CD14-positive monocyte (primary cell): Measurements from ENCODE around the gene NTRK3. TPM values are rescaled to one million over a fixed set of nuclear protein-coding genes. Genes with fewer than 3 reads are reported as not detected.

ENCODE experiments used
- DNase-seq, 3 donors: peaks; one replicate each; pipeline ENCODE4 v3.0.0-alpha.2; 2011 to 2022
- H2AFZ ChIP-seq: 2 replicates; pipeline ENCODE4 v1.6.0; 2012; ENCODE audit warnings: mild to moderate bottlenecking, low read depth, low read length, inconsistent platforms; ENCODE audit not compliant: insufficient read depth, poor library complexity, severe bottlenecking
- H3K27ac ChIP-seq, 2 donors: 1 replicate in 1 of 2; 2 replicates in 1 of 2; pipeline ENCODE4 v1.5.1; 2012 to 2013; ENCODE audit warnings: low read length in 2 of 2, control low read depth in 1 of 2, inconsistent platforms in 1 of 2, low read depth in 1 of 2, mild to moderate bottlenecking in 1 of 2
- H3K27me3 ChIP-seq, 2 donors: one replicate each; pipeline versions ENCODE4 v1.6.0 to v1.6.1; 2011 to 2013; ENCODE audit warnings: low read length in 2 of 2; ENCODE audit not compliant: control insufficient read depth in 2 of 2, insufficient read depth in 2 of 2
- H3K36me3 ChIP-seq, 2 donors: replicated peaks in 1 of 2; 1 replicate in 1 of 2; 2 replicates in 1 of 2; pipeline versions ENCODE4 v1.5.1 to v1.6.1; 2012 to 2013; ENCODE audit warnings: low read length in 2 of 2, control low read depth in 1 of 2, inconsistent platforms in 1 of 2, mild to moderate bottlenecking in 1 of 2; ENCODE audit not compliant: insufficient read depth in 2 of 2, control insufficient read depth in 1 of 2
- H3K4me1 ChIP-seq, 2 donors: 1 replicate in 1 of 2; 2 replicates in 1 of 2; pipeline versions ENCODE4 v1.5.1 to v1.6.1; 2012 to 2013; ENCODE audit warnings: low read length in 2 of 2, control low read depth in 1 of 2, inconsistent platforms in 1 of 2, mild to moderate bottlenecking in 1 of 2, moderate library complexity in 1 of 2; ENCODE audit not compliant: insufficient read depth in 2 of 2, control insufficient read depth in 1 of 2
- H3K4me2 ChIP-seq: replicated peaks from 2 replicates; pipeline ENCODE3; 2012; ENCODE audit warnings: low read length, moderate library complexity, mild to moderate bottlenecking; ENCODE audit not compliant: poor library complexity, severe bottlenecking; ENCODE audit errors: extremely low read depth
- H3K4me3 ChIP-seq, 3 experiments: fragments of 200-600 bp in 1 of 3; sonication (generic) in 1 of 3; replicated peaks in 1 of 3; 1 replicate in 2 of 3; 2 replicates in 1 of 3; pipeline ENCODE4 v1.5.1; 2011 to 2013; ENCODE audit warnings: low read length in 3 of 3, mild to moderate bottlenecking in 3 of 3, control low read depth in 2 of 3, low read depth in 2 of 3, inconsistent platforms in 1 of 3, moderate library complexity in 1 of 3
- H3K79me2 ChIP-seq: 2 replicates; pipeline ENCODE4 v1.6.0; 2012; ENCODE audit warnings: mild to moderate bottlenecking, control low read depth, inconsistent platforms, low read length, moderate library complexity; ENCODE audit not compliant: insufficient read depth
- H3K9ac ChIP-seq: 2 replicates; pipeline ENCODE4 v1.6.0; 2017; ENCODE audit warnings: low read length, mild to moderate bottlenecking; ENCODE audit not compliant: insufficient read depth, poor library complexity, severe bottlenecking
- H3K9me3 ChIP-seq, 2 donors: replicated peaks in 1 of 2; 1 replicate in 1 of 2; 2 replicates in 1 of 2; pipeline versions ENCODE4 v1.5.1 to v1.6.1; 2012 to 2013; ENCODE audit warnings: low read length in 2 of 2, control low read depth in 1 of 2; ENCODE audit not compliant: control insufficient read depth in 1 of 2, insufficient read depth in 1 of 2
- H4K20me1 ChIP-seq: 2 replicates; pipeline ENCODE4 v1.6.0; 2012; ENCODE audit warnings: mild to moderate bottlenecking, low read length, control low read depth, moderate library complexity; ENCODE audit not compliant: insufficient read depth
- H3K27ac Mint-ChIP-seq, 7 donors: one replicate each; pipeline ENCODE4 v1.8.0; 2020; ENCODE audit warnings: mild to moderate bottlenecking in 7 of 7, mixed read lengths in 7 of 7, moderate library complexity in 6 of 7, inconsistent platforms in 2 of 7
- H3K27me3 Mint-ChIP-seq, 3 donors: one replicate each; pipeline ENCODE4 v1.8.0; 2021 to 2022; ENCODE audit warnings: low read depth in 3 of 3, mild to moderate bottlenecking in 3 of 3, mixed read lengths in 3 of 3, moderate library complexity in 3 of 3, inconsistent platforms in 1 of 3
- H3K36me3 Mint-ChIP-seq, 2 donors: one replicate each; pipeline ENCODE4 v1.8.0; 2020; ENCODE audit warnings: mixed read lengths in 2 of 2, inconsistent platforms in 1 of 2, mild to moderate bottlenecking in 1 of 2
- H3K4me1 Mint-ChIP-seq: one replicate; pipeline ENCODE4 v1.8.0; 2020; ENCODE audit warnings: mild to moderate bottlenecking, mixed read lengths
- H3K4me3 Mint-ChIP-seq, 2 donors: one replicate each; pipeline ENCODE4 v1.8.0; 2020; ENCODE audit warnings: mild to moderate bottlenecking in 2 of 2, mixed read lengths in 2 of 2, moderate library complexity in 1 of 2
- H3K9me3 Mint-ChIP-seq, 7 donors: one replicate each; pipeline ENCODE4 v1.8.0; 2020 to 2022; ENCODE audit warnings: mixed read lengths in 7 of 7, mild to moderate bottlenecking in 6 of 7, moderate library complexity in 6 of 7, inconsistent platforms in 2 of 7
- WGBS: methylation state at CpG from one replicate; pipeline ENCODE4 v1.1.5; 2013; ENCODE audit warnings: missing lambda C conversion rate; ENCODE audit not compliant: insufficient coverage; 5-methylcytosine and 5-hydroxymethylcytosine counted together
- intact Hi-C, 2 donors: fragments of 100-400 bp; cut with micrococcal nuclease; formaldehyde crosslinking; loops; one replicate each; pipeline versions ENCODE4 v1.15.0 to v1.15.1; 2023
- polyA plus RNA-seq, 3 donors: library from polyadenylated mRNA; depleted of rRNA in 1 of 3; unstranded in 2 of 3; stranded (reverse) in 1 of 3; fragments of 300-500 nt in 2 of 3; fragments of >200 nt in 1 of 3; fragmentation: Illumina TruSeq in 2 of 3; gene quantifications; 1 replicate in 2 of 3; 2 replicates in 1 of 3; pipeline ENCODE4 v1.2.3, GENCODE V29; 2012 to 2021
- TF ChIP-seq, protein P1 (sequence below): fragments of 200-600 bp; IDR thresholded peaks from one replicate; pipeline ENCODE4 v1.8.0; 2022; ENCODE audit warnings: antibody characterized with exemption, mild to moderate bottlenecking

The NTRK3 gene
- polyA plus RNA-seq, 3 donors: not detected

GRCh38 chr15:88144921-88145653 lies 111.5 kb downstream of the NTRK3 start:
- Histone ChIP-seq H2AFZ (no peak overlapping the region), H3K4me1 (no peaks in the 10 kb centered on the region), H3K4me3 (no peak overlapping the region), H3K9ac (no peak overlapping the region), H4K20me1 (no peaks in the 10 kb centered on the region), H3K27ac (no peak overlapping the region), H3K27me3 (no peaks in the 10 kb centered on the region), H3K9me3 (no peaks in the 10 kb centered on the region), H3K4me2 (no peak overlapping the region), H3K36me3 (no peaks in the 10 kb centered on the region), H3K79me2 (no peaks in the 10 kb centered on the region)
- WGBS: 94% methylated on average over 2 of the region's 7 CpGs
- Mint-ChIP-seq H3K36me3 (no peaks in the 10 kb centered on the region), H3K4me3 (no peak overlapping the region), H3K27me3 (no peaks in the 10 kb centered on the region), H3K4me1 (no peaks in the 10 kb centered on the region), H3K9me3 (peaks cover 0 to 15% (median 3%) of the 10 kb centered on the region in 7 donors), H3K27ac (no peak overlapping the region)
- intact Hi-C loops: no loop called here
- no peak for DNase-seq
- TF ChIP-seq, protein P1, sequence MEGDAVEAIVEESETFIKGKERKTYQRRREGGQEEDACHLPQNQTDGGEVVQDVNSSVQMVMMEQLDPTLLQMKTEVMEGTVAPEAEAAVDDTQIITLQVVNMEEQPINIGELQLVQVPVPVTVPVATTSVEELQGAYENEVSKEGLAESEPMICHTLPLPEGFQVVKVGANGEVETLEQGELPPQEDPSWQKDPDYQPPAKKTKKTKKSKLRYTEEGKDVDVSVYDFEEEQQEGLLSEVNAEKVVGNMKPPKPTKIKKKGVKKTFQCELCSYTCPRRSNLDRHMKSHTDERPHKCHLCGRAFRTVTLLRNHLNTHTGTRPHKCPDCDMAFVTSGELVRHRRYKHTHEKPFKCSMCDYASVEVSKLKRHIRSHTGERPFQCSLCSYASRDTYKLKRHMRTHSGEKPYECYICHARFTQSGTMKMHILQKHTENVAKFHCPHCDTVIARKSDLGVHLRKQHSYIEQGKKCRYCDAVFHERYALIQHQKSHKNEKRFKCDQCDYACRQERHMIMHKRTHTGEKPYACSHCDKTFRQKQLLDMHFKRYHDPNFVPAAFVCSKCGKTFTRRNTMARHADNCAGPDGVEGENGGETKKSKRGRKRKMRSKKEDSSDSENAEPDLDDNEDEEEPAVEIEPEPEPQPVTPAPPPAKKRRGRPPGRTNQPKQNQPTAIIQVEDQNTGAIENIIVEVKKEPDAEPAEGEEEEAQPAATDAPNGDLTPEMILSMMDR: no peak

DNA sequence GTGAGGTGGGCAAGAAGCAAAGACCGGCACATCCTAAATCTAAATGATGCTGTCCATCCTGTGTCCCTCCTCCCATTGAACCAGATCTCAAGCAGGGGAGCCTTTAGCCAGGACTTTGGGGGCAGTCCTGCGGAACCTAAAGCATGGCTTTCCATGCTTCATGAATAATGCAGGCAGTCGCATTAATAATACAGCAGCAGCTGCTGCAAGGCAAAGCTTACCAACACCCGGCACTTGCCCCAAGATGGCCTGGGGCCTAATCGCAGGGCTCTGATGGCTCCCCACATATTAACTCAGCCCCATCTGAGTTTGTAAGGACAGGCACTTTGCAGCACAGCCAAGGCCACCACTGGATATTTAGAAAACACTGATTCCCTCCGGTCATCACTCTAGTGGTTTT lies 114.4 kb downstream of the NTRK3 start:
- H3K9ac ChIP-seq: no peak overlapping the region
- H3K4me1 Mint-ChIP-seq: no peaks in the 10 kb centered on the region
- no peak overlapping the region for H3K4me3 ChIP-seq
- peaks cover 0 to 4% of the 10 kb centered on the region in 2 donors for H3K9me3 ChIP-seq
- H3K27ac ChIP-seq: no peak overlapping the region
- no peak for DNase-seq
- H3K27me3 ChIP-seq: no peaks in the 10 kb centered on the region
- peaks cover 0 to 23% (median 6%) of the 10 kb centered on the region in 7 donors for H3K9me3 Mint-ChIP-seq
- H3K27ac Mint-ChIP-seq: no peak overlapping the region
- no peak overlapping the region for H3K4me2 ChIP-seq
- H3K4me3 Mint-ChIP-seq: no peak overlapping the region
- 90% methylated on average over 6 of the region's 6 CpGs for WGBS
- no peak overlapping the region for H2AFZ ChIP-seq
- H3K4me1 ChIP-seq: no peaks in the 10 kb centered on the region
- TF ChIP-seq, protein P1: no peak
- peaks cover 0 to 1% (median 0%) of the 10 kb centered on the region in 3 donors for H3K27me3 Mint-ChIP-seq
- H3K36me3 ChIP-seq: no peaks in the 10 kb centered on the region
- H3K79me2 ChIP-seq: no peaks in the 10 kb centered on the region
- intact Hi-C loops: no loop called here
- no peaks in the 10 kb centered on the region for H3K36me3 Mint-ChIP-seq
- no peaks in the 10 kb centered on the region for H4K20me1 ChIP-seq
